ENCODE data around the gene KAZN. TPM values are rescaled to one million over a fixed set of nuclear protein-coding genes. Genes with fewer than 3 reads are reported as not detected.

Gene KAZN
- total and polyA plus RNA-seq, 2 of the 8 experiments (the other 6 are each of a cell fraction or from before 2014, with no cell fraction given) = 3.7 to 11.8 TPM

DNA sequence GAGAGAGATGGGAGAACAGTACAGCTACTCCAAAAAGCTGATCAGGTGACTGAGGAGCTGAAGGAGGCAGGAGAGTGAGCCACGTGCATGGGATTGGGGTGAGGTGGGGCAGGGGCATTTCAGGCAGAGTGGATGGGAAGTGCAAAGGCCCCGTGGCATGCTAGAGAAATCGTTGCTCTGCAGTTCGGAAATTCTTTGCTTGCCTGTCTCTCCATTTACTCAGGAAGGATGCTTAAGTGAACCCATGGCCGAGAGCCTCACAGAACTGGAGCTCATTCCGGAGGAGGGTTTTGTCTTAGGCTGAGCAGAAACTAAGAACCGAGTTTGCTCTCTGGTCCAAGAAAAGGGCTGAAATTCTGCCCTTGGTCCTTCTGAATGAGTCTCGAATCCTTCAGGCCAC lies 415.3 kb downstream of the KAZN start:
- Histone ChIP-seq H3K4me1 (replicated peaks in 1 of 4; ENCODE audit: control insufficient read depth in 3 of 4, insufficient read depth in 4 of 4, low read length in 3 of 4) (peaks cover 0 to 4% (median 1%) of the 10 kb centered on the region in 4 experiments; a peak in 4 of 7 replicates), H2BK12ac (ENCODE audit: low read depth, low read length) (no peak overlapping the region), H3K79me1 (ENCODE audit: low read depth, low read length) (no peaks in the 10 kb centered on the region; the same call in 1 of the 2 replicates), H4K8ac (ENCODE audit: extremely low read depth, insufficient read depth, low read length) (no peak overlapping the region), H3K27ac (ENCODE audit: low read depth, low read length) (no peak overlapping the region), H2BK5ac (ENCODE audit: low read depth, low read length) (no peak overlapping the region), H3K79me2 (ENCODE audit: control insufficient read depth in 1 of 2, insufficient read depth in 2 of 2, low read length in 2 of 2) (no peaks in the 10 kb centered on the region), H3K56ac (replicated peaks; ENCODE audit: insufficient read length, low read depth, low read length) (no peak overlapping the region), H3K23me2 (ENCODE audit: low read depth, low read length) (no peaks in the 10 kb centered on the region), H3K18ac (ENCODE audit: extremely low read depth, low read length) (no peak overlapping the region), H3K4me3 (ENCODE audit: extremely low read depth in 1 of 4, insufficient read depth in 2 of 4, low read depth in 3 of 4, low read length in 4 of 4) (no peak overlapping the region), H3K14ac (ENCODE audit: insufficient read length) (no peak overlapping the region), H3K9ac (replicated peaks in 1 of 4; ENCODE audit: extremely low read depth in 1 of 4, low read depth in 3 of 4, low read length in 3 of 4) (no peak overlapping the region), H4K91ac (replicated peaks; ENCODE audit: insufficient read length, low read length) (no peak overlapping the region), H2AFZ (ENCODE audit: low read length) (no peak overlapping the region), H2BK15ac (ENCODE audit: low read length) (no peak overlapping the region), H3K9me3 (ENCODE audit: insufficient read depth in 2 of 2, low read depth in 1 of 2, low read length in 1 of 2) (no peaks in the 10 kb centered on the region), H2AK5ac (ENCODE audit: low read depth, low read length) (no peak overlapping the region), H4K5ac (ENCODE audit: insufficient read length, low read depth, low read length) (no peak overlapping the region), H2BK120ac (replicated peaks; ENCODE audit: low read depth, low read length) (no peak overlapping the region), H4K20me1 (replicated peaks in 1 of 2; ENCODE audit: control insufficient read depth in 1 of 2, insufficient read depth in 2 of 2, low read length in 2 of 2) (no peaks in the 10 kb centered on the region), H3K4me2 (ENCODE audit: insufficient read depth in 1 of 2, low read depth in 2 of 2, low read length in 2 of 2) (no peak overlapping the region), H3K23ac (ENCODE audit: insufficient read length) (no peak overlapping the region), H3K4ac (replicated peaks; ENCODE audit: insufficient read length, low read depth, low read length) (no peak overlapping the region), H3K27me3 (replicated peaks in 1 of 4; ENCODE audit: control insufficient read depth in 3 of 4, extremely low read depth in 1 of 4, insufficient read depth in 3 of 4, low read length in 3 of 4) (no peaks in the 10 kb centered on the region), H3K36me3 (ENCODE audit: control insufficient read depth in 2 of 4, insufficient read depth in 4 of 4, low read length in 3 of 4) (no peaks in the 10 kb centered on the region), H2BK20ac (ENCODE audit: low read length) (no peak overlapping the region)
- FAIRE-seq (no peak), DNase-seq (ENCODE audit: low read depth in 1 of 2, low spot score in 2 of 2) (no peak)
- CTCF ChIA-PET (ENCODE audit: partially characterized antibody) = interaction anchor here (0.8 to 8.2 kb wide), 8 partner anchors 14 to 442 kb away, joined by 3 to 45 read pairs (median 4); no protein-coding TSS in a partner anchor
- POLR2A ChIA-PET (ENCODE audit: partially characterized antibody) = no interaction called here
- 75% methylated on average over 8 of the region's 8 CpGs; no CpG with 5 or more reads in 1 of the 2 experiments for WGBS, 2 experiments (ENCODE audit: extremely low coverage in 1 of 2, insufficient coverage in 1 of 2, insufficient read length in 1 of 2, insufficient replicate concordance in 2 of 2, low coverage in 1 of 2, low lambda C conversion rate in 2 of 2, missing lambda C conversion rate in 1 of 2)
- TF ChIP-seq KDM1A (IDR thresholded peaks at IDR 0.05; ENCODE audit: borderline replicate concordance, low read length) (peak; percentile 18; the same call in 1 of the 2 replicates), HDAC2 (IDR thresholded peaks at IDR 0.05; ENCODE audit: borderline replicate concordance in 1 of 2, low read depth in 2 of 2, low read length in 2 of 2) (no peak), RAD21 (IDR thresholded peaks at IDR 0.05 in 1 of 2, conservative IDR thresholded peaks at IDR 0.05 in 1 of 2; ENCODE audit: low read depth in 2 of 2, low read length in 2 of 2) (no peak)
